Spleen (tissue), 7 donors: ENCODE measurements around the gene ELMO3.

Source experiments
- CTCF ChIP-seq, 11 experiments: fragments of 200-600 bp in 7 of 11; fragments of 450-650 bp in 4 of 11; sonication (generic) in 4 of 11; IDR thresholded peaks in 8 of 11; conservative IDR thresholded peaks in 3 of 11; 1 replicate in 7 of 11; 2 replicates in 4 of 11; pipeline versions ENCODE4 v1.4.0 to v1.8.0; 2016 to 2021; ENCODE audit warnings: antibody characterized with exemption in 11 of 11, inconsistent platforms in 4 of 11, mild to moderate bottlenecking in 1 of 11
- POLR2AphosphoS5 ChIP-seq, 3 donors: sonication (generic); formaldehyde crosslinking; IDR thresholded peaks; one replicate each; pipeline ENCODE4 v1.5.1; 2017; ENCODE audit warnings: antibody characterized with exemption in 3 of 3
- donor health status: DM: no; HTN: no; CAD: no; lungs with moderate emphysema.
- donor health status: DM: no; HTN: no; CAD: no.
- donor health status: DM: no; HTN: no; CAD: no.

DNA sequence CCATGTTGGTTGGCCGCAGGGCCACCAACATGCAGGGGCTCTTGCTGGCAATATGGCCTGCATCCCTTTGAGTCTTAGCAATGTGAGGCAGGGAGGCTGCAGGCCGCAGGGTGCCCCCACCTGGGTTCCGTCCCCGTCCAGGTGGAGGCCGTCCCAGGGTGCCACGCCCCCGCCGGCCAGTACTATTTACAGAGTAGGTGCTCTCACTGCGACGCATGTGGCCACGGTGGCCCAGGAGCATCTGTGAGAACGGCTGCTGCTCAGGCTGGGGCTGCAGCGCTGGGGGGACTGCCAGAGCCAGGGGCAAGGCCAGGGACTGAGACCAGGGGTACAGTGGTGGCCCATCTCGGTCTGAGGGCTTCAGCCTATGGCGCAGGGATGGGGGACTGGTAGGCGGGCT lies 18.8 kb upstream of the ELMO3 start:
- TF ChIP-seq CTCF (IDR thresholded peaks at IDR 0.05 in 8 of 11, conservative IDR thresholded peaks at IDR 0.05 in 3 of 11), result no peak
- no peak for TF ChIP-seq POLR2AphosphoS5 (IDR thresholded peaks at IDR 0.05)
